A549 (cell line): ENCODE measurements around the gene DUSP10.

Source experiments
- CEBPB ChIP-seq, 2 experiments: fragments of >200 bp in 1 of 2; sonication (Bioruptor Twin) in 1 of 2; formaldehyde crosslinking in 1 of 2; IDR thresholded peaks; 2 replicates each; pipeline ENCODE4 v1.6.1; 2012 to 2016
- CTCF ChIP-seq: fragments of >200 bp; sonication (Bioruptor Twin); formaldehyde crosslinking; IDR thresholded peaks from 3 replicates; pipeline ENCODE4 v1.5.1; 2016
- MYC ChIP-seq: IDR thresholded peaks from 2 replicates; pipeline ENCODE4 v1.6.1; 2012; ENCODE audit warnings: mild to moderate bottlenecking, inconsistent platforms, low read length, improper control_type of control experiment, borderline replicate concordance
- SMC3 ChIP-seq: fragments of >200 bp; sonication (Bioruptor Twin); formaldehyde crosslinking; IDR thresholded peaks from 3 replicates; pipeline ENCODE4 v1.6.1; 2018; ENCODE audit warnings: inconsistent platforms
- ZC3H11A ChIP-seq: fragments of 450-650 bp; IDR thresholded peaks from 2 replicates; pipeline ENCODE4 v1.6.1; 2014; ENCODE audit warnings: antibody characterized with exemption, mild to moderate bottlenecking
- TF ChIP-seq, protein P1 (sequence below): fragments of 200-600 bp; sonication (generic); IDR thresholded peaks from 2 replicates; pipeline ENCODE4 v1.6.1; 2016; ENCODE audit warnings: antibody characterized with exemption, mild to moderate bottlenecking, moderate library complexity
- TF ChIP-seq, protein P2 (sequence below): fragments of 450-650 bp; IDR thresholded peaks from 2 replicates; pipeline ENCODE4 v1.6.1; 2014; ENCODE audit warnings: antibody characterized with exemption

GRCh38 chr1:221758455-221758854, 16.6 kb upstream of the DUSP10 start:
- TF ChIP-seq, protein P1, sequence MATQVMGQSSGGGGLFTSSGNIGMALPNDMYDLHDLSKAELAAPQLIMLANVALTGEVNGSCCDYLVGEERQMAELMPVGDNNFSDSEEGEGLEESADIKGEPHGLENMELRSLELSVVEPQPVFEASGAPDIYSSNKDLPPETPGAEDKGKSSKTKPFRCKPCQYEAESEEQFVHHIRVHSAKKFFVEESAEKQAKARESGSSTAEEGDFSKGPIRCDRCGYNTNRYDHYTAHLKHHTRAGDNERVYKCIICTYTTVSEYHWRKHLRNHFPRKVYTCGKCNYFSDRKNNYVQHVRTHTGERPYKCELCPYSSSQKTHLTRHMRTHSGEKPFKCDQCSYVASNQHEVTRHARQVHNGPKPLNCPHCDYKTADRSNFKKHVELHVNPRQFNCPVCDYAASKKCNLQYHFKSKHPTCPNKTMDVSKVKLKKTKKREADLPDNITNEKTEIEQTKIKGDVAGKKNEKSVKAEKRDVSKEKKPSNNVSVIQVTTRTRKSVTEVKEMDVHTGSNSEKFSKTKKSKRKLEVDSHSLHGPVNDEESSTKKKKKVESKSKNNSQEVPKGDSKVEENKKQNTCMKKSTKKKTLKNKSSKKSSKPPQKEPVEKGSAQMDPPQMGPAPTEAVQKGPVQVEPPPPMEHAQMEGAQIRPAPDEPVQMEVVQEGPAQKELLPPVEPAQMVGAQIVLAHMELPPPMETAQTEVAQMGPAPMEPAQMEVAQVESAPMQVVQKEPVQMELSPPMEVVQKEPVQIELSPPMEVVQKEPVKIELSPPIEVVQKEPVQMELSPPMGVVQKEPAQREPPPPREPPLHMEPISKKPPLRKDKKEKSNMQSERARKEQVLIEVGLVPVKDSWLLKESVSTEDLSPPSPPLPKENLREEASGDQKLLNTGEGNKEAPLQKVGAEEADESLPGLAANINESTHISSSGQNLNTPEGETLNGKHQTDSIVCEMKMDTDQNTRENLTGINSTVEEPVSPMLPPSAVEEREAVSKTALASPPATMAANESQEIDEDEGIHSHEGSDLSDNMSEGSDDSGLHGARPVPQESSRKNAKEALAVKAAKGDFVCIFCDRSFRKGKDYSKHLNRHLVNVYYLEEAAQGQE: no peak
- no peak for TF ChIP-seq CEBPB (IDR thresholded peaks at IDR 0.05)
- TF ChIP-seq MYC: no peak
- no peak for TF ChIP-seq SMC3
- TF ChIP-seq CTCF: no peak
- no peak for TF ChIP-seq ZC3H11A
- TF ChIP-seq, protein P2, sequence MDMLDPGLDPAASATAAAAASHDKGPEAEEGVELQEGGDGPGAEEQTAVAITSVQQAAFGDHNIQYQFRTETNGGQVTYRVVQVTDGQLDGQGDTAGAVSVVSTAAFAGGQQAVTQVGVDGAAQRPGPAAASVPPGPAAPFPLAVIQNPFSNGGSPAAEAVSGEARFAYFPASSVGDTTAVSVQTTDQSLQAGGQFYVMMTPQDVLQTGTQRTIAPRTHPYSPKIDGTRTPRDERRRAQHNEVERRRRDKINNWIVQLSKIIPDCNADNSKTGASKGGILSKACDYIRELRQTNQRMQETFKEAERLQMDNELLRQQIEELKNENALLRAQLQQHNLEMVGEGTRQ: no peak
